Gastroesophageal sphincter (tissue), 4 donors: Measurements from ENCODE around the gene COLEC12. TPM values are rescaled to one million over a fixed set of nuclear protein-coding genes. Genes with fewer than 3 reads are reported as not detected.

ENCODE experiments used
- ATAC-seq: fragments of 150-250 bp; one replicate; pipeline ENCODE4 v1.9.1; 2016; ENCODE audit warnings: mild to moderate bottlenecking, moderate library complexity
- H3K27ac ChIP-seq, 4 donors: fragments of 200-600 bp; sonication (generic) in 3 of 4; 1 replicate in 3 of 4; 2 replicates in 1 of 4; pipeline ENCODE4 v1.5.1; 2016 to 2019
- H3K27me3 ChIP-seq: fragments of 200-600 bp; sonication (generic); one replicate; pipeline ENCODE4 v1.5.1; 2019
- H3K36me3 ChIP-seq, 2 donors: fragments of 200-600 bp; sonication (generic); one replicate each; pipeline ENCODE4 v1.5.1; 2019; ENCODE audit warnings: control low read depth in 1 of 2
- H3K4me1 ChIP-seq, 3 donors: fragments of 200-600 bp; sonication (generic); 1 replicate in 2 of 3; 2 replicates in 1 of 3; pipeline ENCODE4 v1.5.1; 2016 to 2019; ENCODE audit warnings: control low read depth in 2 of 3
- H3K4me3 ChIP-seq, 2 donors: fragments of 200-600 bp; sonication (generic); one replicate each; pipeline ENCODE4 v1.5.1; 2019; ENCODE audit warnings: mild to moderate bottlenecking in 1 of 2, moderate library complexity in 1 of 2
- H3K9me3 ChIP-seq, 3 donors: fragments of 200-600 bp; sonication (generic); one replicate each; pipeline ENCODE4 v1.5.1; 2017 to 2019; ENCODE audit warnings: control low read depth in 2 of 3
- EP300 ChIP-seq: sonication (generic); formaldehyde crosslinking; IDR thresholded peaks from one replicate; pipeline ENCODE4 v1.6.1; 2017; ENCODE audit warnings: antibody characterized with exemption, mild to moderate bottlenecking
- POLR2A ChIP-seq, 2 donors: fragments of 450-650 bp; IDR thresholded peaks; one replicate each; pipeline ENCODE4 v1.6.1; 2017; ENCODE audit warnings: antibody characterized with exemption in 2 of 2, mild to moderate bottlenecking in 2 of 2, moderate library complexity in 1 of 2
- POLR2AphosphoS5 ChIP-seq: sonication (generic); formaldehyde crosslinking; IDR thresholded peaks from one replicate; pipeline ENCODE4 v1.6.1; 2017; ENCODE audit warnings: antibody characterized with exemption
- WGBS, 2 donors: methylation state at CpG; one replicate each; pipeline ENCODE4 v1.1.5; 2018; ENCODE audit warnings: low coverage in 1 of 2; 5-methylcytosine and 5-hydroxymethylcytosine counted together
- total RNA-seq, 4 donors: library from RNA; depleted of rRNA; stranded (reverse); fragments of >200 nt; gene quantifications; one replicate each; pipeline ENCODE4 v1.1.0, GENCODE V29; 2016
- TF ChIP-seq, protein P1 (sequence below), 4 experiments: fragments of 200-600 bp in 2 of 4; fragments of 450-650 bp in 2 of 4; sonication (generic) in 1 of 4; IDR thresholded peaks; one replicate each; pipeline ENCODE4 v1.5.1; 2017 to 2019; ENCODE audit warnings: antibody characterized with exemption in 4 of 4, mild to moderate bottlenecking in 2 of 4, moderate library complexity in 2 of 4

COLEC12 gene
- total RNA-seq, 4 donors from 2014 or later: 21.2 to 40.1 (median 37.1) TPM

DNA sequence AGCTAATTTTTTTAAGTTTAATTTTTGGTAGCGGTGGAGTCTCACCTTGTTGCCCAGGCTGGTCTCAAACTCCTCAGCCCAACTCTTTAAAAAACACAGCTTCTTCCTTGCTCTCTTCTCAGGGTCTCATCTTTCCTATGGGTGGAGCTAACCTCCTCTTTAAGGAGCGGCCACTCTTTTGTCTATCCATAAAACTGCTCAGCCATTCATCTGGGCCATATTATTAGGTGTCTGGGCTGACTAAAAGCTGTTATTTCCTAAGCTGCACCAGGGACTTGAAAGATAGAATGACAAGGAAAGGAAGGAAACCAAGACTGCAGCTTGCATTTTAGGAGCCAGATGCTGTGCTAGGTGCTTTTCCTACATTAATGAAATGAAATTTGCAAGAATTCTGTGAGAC lies 196.9 kb downstream of the COLEC12 start:
- no peak for TF ChIP-seq POLR2A (IDR thresholded peaks at IDR 0.05)
- TF ChIP-seq, protein P1, sequence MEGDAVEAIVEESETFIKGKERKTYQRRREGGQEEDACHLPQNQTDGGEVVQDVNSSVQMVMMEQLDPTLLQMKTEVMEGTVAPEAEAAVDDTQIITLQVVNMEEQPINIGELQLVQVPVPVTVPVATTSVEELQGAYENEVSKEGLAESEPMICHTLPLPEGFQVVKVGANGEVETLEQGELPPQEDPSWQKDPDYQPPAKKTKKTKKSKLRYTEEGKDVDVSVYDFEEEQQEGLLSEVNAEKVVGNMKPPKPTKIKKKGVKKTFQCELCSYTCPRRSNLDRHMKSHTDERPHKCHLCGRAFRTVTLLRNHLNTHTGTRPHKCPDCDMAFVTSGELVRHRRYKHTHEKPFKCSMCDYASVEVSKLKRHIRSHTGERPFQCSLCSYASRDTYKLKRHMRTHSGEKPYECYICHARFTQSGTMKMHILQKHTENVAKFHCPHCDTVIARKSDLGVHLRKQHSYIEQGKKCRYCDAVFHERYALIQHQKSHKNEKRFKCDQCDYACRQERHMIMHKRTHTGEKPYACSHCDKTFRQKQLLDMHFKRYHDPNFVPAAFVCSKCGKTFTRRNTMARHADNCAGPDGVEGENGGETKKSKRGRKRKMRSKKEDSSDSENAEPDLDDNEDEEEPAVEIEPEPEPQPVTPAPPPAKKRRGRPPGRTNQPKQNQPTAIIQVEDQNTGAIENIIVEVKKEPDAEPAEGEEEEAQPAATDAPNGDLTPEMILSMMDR (IDR thresholded peaks at IDR 0.05): no peak
- Histone ChIP-seq H3K27me3 (no peaks in the 10 kb centered on the region), H3K4me1 (no peaks in the 10 kb centered on the region), H3K9me3 (no peaks in the 10 kb centered on the region), H3K4me3 (no peak overlapping the region), H3K36me3 (no peaks in the 10 kb centered on the region), H3K27ac (no peak overlapping the region)
- WGBS, 2 donors: 100% methylated on average over 2 of the region's 2 CpGs; no CpG with 5 or more reads in 1 of the 2 donors
- ATAC-seq: no peak

DNA sequence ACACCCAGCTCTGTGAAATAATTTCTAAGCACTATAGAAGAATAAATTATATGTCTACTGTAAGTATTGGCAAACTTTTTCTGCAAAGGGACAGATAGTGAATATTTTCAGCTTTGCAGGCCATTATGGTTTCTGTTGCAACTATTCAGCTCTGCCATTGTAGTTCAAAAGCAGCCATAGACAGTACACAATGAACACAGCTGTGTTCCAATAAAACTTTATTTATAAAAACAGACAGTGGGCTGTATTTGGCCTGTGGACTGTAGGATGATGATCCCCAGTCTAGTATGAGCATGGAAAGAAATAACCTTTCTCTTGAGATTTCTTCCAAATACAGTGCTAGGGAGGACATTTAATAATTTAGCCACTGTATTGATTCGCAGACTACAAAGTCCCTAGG lies 197.5 kb downstream of the COLEC12 start:
- Histone ChIP-seq H3K27ac (no peak overlapping the region), H3K27me3 (no peaks in the 10 kb centered on the region), H3K4me3 (no peak overlapping the region), H3K9me3 (no peaks in the 10 kb centered on the region), H3K4me1 (no peaks in the 10 kb centered on the region), H3K36me3 (no peaks in the 10 kb centered on the region)
- WGBS, 2 donors: 33 to 80% methylated on average over 1 of the region's 1 CpG
- TF ChIP-seq, protein P1 (IDR thresholded peaks at IDR 0.05): no peak
- no peak for TF ChIP-seq POLR2AphosphoS5
- no peak for TF ChIP-seq EP300
- TF ChIP-seq POLR2A (IDR thresholded peaks at IDR 0.05): no peak
- no peak for ATAC-seq

DNA sequence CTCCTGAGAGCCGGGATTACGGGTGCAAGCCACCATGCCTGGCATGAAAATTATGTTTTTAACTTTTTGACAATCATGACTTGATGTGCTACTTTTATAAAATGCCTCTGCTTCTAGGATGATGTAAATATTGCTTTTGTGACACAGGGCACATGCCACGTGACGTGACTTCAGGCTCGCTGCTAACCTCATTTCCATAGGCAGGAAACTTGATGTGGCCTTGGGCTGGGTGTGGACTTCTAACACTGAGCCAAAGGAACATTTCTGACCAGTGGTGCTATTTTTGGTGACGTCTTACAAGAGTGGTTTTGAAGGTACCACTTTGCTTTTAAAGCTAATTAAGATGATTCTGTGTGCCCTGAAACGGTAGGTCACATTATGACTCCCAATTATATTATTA lies 198.4 kb downstream of the COLEC12 start:
- Histone ChIP-seq H3K27me3 (no peaks in the 10 kb centered on the region), H3K4me1 (no peaks in the 10 kb centered on the region), H3K27ac (no peak overlapping the region), H3K4me3 (no peak overlapping the region), H3K9me3 (no peaks in the 10 kb centered on the region), H3K36me3 (no peaks in the 10 kb centered on the region)
- 53 to 74% methylated on average over 5 to 6 of the region's 7 CpGs for WGBS, 2 donors
- ATAC-seq: no peak
- TF ChIP-seq, protein P1 (IDR thresholded peaks at IDR 0.05): no peak
- TF ChIP-seq EP300: no peak
- TF ChIP-seq POLR2AphosphoS5: no peak
- TF ChIP-seq POLR2A (IDR thresholded peaks at IDR 0.05): no peak

DNA sequence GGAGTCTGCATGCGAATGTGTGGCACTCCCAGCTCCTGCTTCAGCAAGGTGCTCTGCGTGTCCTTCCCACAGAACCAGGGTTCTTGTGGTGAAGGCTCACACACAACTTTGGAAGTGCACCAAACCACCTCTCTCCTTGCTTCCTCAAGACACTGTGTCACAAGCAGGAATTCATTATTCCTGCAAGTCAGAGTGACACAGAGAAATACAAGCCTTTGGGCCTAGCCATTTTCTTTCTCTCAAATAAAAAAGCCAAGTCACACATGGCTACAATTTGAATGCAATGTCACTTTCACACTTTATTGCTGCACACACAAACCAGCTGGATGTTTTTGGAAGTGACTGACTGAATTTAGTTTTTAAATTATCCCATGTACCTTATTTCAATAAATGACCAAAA lies 202.6 kb downstream of the COLEC12 start:
- ATAC-seq: no peak
- H3K9me3 ChIP-seq: no peaks in the 10 kb centered on the region
- no peak overlapping the region for H3K27ac ChIP-seq
- H3K27me3 ChIP-seq: no peaks in the 10 kb centered on the region
- no peaks in the 10 kb centered on the region for H3K4me1 ChIP-seq
- TF ChIP-seq, protein P1 (IDR thresholded peaks at IDR 0.05): no peak
- TF ChIP-seq POLR2A (IDR thresholded peaks at IDR 0.05): no peak
- TF ChIP-seq EP300: no peak
- TF ChIP-seq POLR2AphosphoS5: no peak
- H3K4me3 ChIP-seq: no peak overlapping the region
- H3K36me3 ChIP-seq: no peaks in the 10 kb centered on the region
- no CpG with 5 or more reads among the region's 2 CpGs for WGBS, 2 donors

DNA sequence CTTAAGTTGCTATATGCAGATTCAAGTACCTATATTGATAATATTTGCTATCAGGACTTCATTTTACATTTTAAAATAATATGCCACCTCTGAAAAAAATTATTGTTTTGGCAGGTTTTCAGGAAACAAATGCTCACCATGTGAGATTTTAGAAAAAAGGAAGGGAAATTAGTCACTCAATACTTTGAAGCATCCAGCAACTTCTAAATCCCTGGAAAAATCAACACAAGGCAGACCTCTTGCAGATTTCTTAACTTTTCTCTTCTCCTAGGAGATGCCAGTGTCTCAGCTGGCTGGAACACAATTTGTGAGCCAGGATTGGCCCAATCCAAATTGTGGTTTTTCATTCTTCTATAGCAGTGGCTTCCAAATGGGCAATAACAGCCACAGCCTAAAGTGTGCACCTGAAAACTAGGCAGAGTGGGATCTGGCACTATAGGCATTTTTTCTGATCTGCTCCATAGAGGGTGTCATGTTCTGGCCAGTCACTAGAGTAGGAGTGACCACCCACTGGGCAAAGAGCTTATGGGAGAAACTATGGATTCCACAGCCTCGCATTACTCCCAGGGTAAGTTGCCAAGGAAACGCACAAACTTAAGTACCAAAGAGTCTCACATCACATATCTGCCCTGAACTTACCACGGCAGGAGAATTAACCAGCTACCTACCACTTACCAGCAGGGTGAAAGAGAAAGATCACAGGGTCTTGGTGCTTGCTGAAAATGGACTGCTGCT lies 204.6 kb downstream of the COLEC12 start:
- no peak overlapping the region for H3K4me3 ChIP-seq
- no peak for TF ChIP-seq POLR2AphosphoS5
- TF ChIP-seq EP300: no peak
- TF ChIP-seq POLR2A (IDR thresholded peaks at IDR 0.05): no peak
- TF ChIP-seq, protein P1 (IDR thresholded peaks at IDR 0.05): no peak
- no peaks in the 10 kb centered on the region for H3K27me3 ChIP-seq
- no peak for ATAC-seq
- H3K9me3 ChIP-seq: no peaks in the 10 kb centered on the region
- H3K27ac ChIP-seq: no peak overlapping the region
- H3K36me3 ChIP-seq: no peaks in the 10 kb centered on the region
- WGBS, 2 donors: 93% methylated on average over 2 of the region's 3 CpGs; no CpG with 5 or more reads in 1 of the 2 donors
- no peaks in the 10 kb centered on the region for H3K4me1 ChIP-seq
